H9 (cell line): Measurements from ENCODE around the gene PLXNA4. TPM values are rescaled to one million over a fixed set of nuclear protein-coding genes. Genes with fewer than 3 reads are reported as not detected.

ENCODE experiments used
- DNase-seq: peaks from one replicate; pipeline ENCODE4 v3.0.0-alpha.2; 2017
- H2AFZ ChIP-seq: one replicate; pipeline ENCODE4 v1.6.1; 2013; ENCODE audit warnings: mild to moderate bottlenecking, low read length, control low read depth, moderate library complexity
- H2AK5ac ChIP-seq: 2 replicates; pipeline ENCODE4 v1.6.1; 2013; ENCODE audit warnings: low read length, control low read depth, mixed read lengths; ENCODE audit not compliant: insufficient read length
- H2BK120ac ChIP-seq: one replicate; pipeline ENCODE4 v1.6.1; 2013; ENCODE audit warnings: low read depth, mild to moderate bottlenecking, low read length, control low read depth, inconsistent platforms; ENCODE audit not compliant: poor library complexity, severe bottlenecking
- H2BK12ac ChIP-seq: 2 replicates; pipeline ENCODE4 v1.6.1; 2013; ENCODE audit warnings: low read length, control low read depth, mixed read lengths, low read depth; ENCODE audit not compliant: insufficient read length
- H2BK15ac ChIP-seq: 2 replicates; pipeline ENCODE4 v1.6.1; 2013; ENCODE audit warnings: low read depth, low read length, control low read depth
- H2BK20ac ChIP-seq: one replicate; pipeline ENCODE4 v1.6.1; 2013; ENCODE audit warnings: low read depth, mild to moderate bottlenecking, low read length, control low read depth, inconsistent platforms; ENCODE audit not compliant: poor library complexity, severe bottlenecking
- H2BK5ac ChIP-seq: 2 replicates; pipeline ENCODE4 v1.6.1; 2013; ENCODE audit warnings: low read length, control low read depth, mixed read lengths; ENCODE audit not compliant: insufficient read length
- H3K14ac ChIP-seq: 2 replicates; pipeline ENCODE4 v1.6.1; 2013; ENCODE audit warnings: low read length, control low read depth; ENCODE audit not compliant: insufficient read depth
- H3K18ac ChIP-seq: 2 replicates; pipeline ENCODE4 v1.6.1; 2013; ENCODE audit warnings: low read depth, mild to moderate bottlenecking, mixed read lengths, low read length, control low read depth; ENCODE audit not compliant: insufficient read length
- H3K23ac ChIP-seq: 2 replicates; pipeline ENCODE4 v1.6.1; 2013; ENCODE audit warnings: low read length, control low read depth, mixed read lengths, low read depth; ENCODE audit not compliant: insufficient read length
- H3K23me2 ChIP-seq: 2 replicates; pipeline ENCODE4 v1.6.1; 2013; ENCODE audit warnings: low read depth, mild to moderate bottlenecking, mixed read lengths, low read length, control low read depth; ENCODE audit not compliant: insufficient read length, poor library complexity, severe bottlenecking
- H3K27ac ChIP-seq: 2 replicates; pipeline ENCODE4 v1.5.1; 2013; ENCODE audit warnings: low read length, control low read depth, mixed read lengths, low read depth; ENCODE audit not compliant: insufficient read length
- H3K27me3 ChIP-seq: 2 replicates; pipeline ENCODE4 v1.6.1; 2013; ENCODE audit warnings: low read length, control low read depth, inconsistent platforms; ENCODE audit not compliant: insufficient read depth
- H3K4ac ChIP-seq: 2 replicates; pipeline ENCODE4 v1.6.1; 2013; ENCODE audit warnings: low read depth, mild to moderate bottlenecking, control low read depth, inconsistent platforms, low read length, moderate library complexity
- H3K4me1 ChIP-seq: 2 replicates; pipeline ENCODE4 v1.6.1; 2013; ENCODE audit warnings: low read length, control low read depth, inconsistent platforms; ENCODE audit not compliant: insufficient read depth
- H3K4me2 ChIP-seq: 2 replicates; pipeline ENCODE4 v1.6.1; 2013; ENCODE audit warnings: low read length, control low read depth, mixed read lengths; ENCODE audit not compliant: insufficient read length, insufficient read depth
- H3K56ac ChIP-seq: 2 replicates; pipeline ENCODE4 v1.6.1; 2013; ENCODE audit warnings: low read depth, mild to moderate bottlenecking, mixed read lengths, low read length, control low read depth; ENCODE audit not compliant: insufficient read length
- H3K79me1 ChIP-seq: 2 replicates; pipeline ENCODE4 v1.6.1; 2013; ENCODE audit warnings: low read depth, mild to moderate bottlenecking, moderate library complexity, low read length, control low read depth, inconsistent platforms; ENCODE audit not compliant: insufficient read depth, poor library complexity, severe bottlenecking
- H3K79me2 ChIP-seq: 2 replicates; pipeline ENCODE4 v1.6.1; 2013; ENCODE audit warnings: low read length, control low read depth, inconsistent platforms; ENCODE audit not compliant: insufficient read depth
- H3K9ac ChIP-seq: 2 replicates; pipeline ENCODE4 v1.6.1; 2013; ENCODE audit warnings: low read length, control low read depth, mixed read lengths; ENCODE audit not compliant: insufficient read length; ENCODE audit errors: extremely low read depth
- H3K9me3 ChIP-seq: one replicate; pipeline ENCODE4 v1.6.1; 2013; ENCODE audit warnings: low read depth, low read length, inconsistent platforms; ENCODE audit not compliant: control insufficient read depth
- H3T11ph ChIP-seq: one replicate; pipeline ENCODE4 v1.6.1; 2013; ENCODE audit warnings: mild to moderate bottlenecking, low read length, control low read depth, inconsistent platforms
- H4K20me1 ChIP-seq: one replicate; pipeline ENCODE4 v1.6.1; 2013; ENCODE audit not compliant: control insufficient read depth, insufficient read length, insufficient read depth
- H4K5ac ChIP-seq: 2 replicates; pipeline ENCODE4 v1.6.1; 2013; ENCODE audit warnings: low read depth, mild to moderate bottlenecking, mixed read lengths, low read length, control low read depth; ENCODE audit not compliant: insufficient read length
- H4K8ac ChIP-seq: replicated peaks from 2 replicates; pipeline ENCODE4 v1.6.1; 2013; ENCODE audit warnings: low read length, control low read depth, mixed read lengths, low read depth; ENCODE audit not compliant: insufficient read length
- H4K91ac ChIP-seq: 2 replicates; pipeline ENCODE4 v1.6.1; 2013; ENCODE audit warnings: low read depth, mild to moderate bottlenecking, moderate library complexity, mixed read lengths, low read length, control low read depth; ENCODE audit not compliant: insufficient read length
- H3K27ac Mint-ChIP-seq, 3 experiments: 2 replicates in 2 of 3; 3 replicates in 1 of 3; pipeline ENCODE4 v1.8.0; 2020 to 2021; ENCODE audit warnings: mixed read lengths in 3 of 3, mild to moderate bottlenecking in 1 of 3, moderate library complexity in 1 of 3
- H3K27me3 Mint-ChIP-seq: 2 replicates; pipeline ENCODE4 v1.8.0; 2021; ENCODE audit warnings: low read depth, mild to moderate bottlenecking, moderate library complexity, mixed read lengths
- H3K36me3 Mint-ChIP-seq, 3 experiments: 2 replicates in 2 of 3; 3 replicates in 1 of 3; pipeline ENCODE4 v1.8.0; 2020 to 2021; ENCODE audit warnings: low read depth in 3 of 3, mixed read lengths in 3 of 3; ENCODE audit not compliant: insufficient read depth in 1 of 3
- H3K4me1 Mint-ChIP-seq, 2 experiments: 2 replicates each; pipeline ENCODE4 v1.8.0; 2020; ENCODE audit warnings: mixed read lengths in 2 of 2
- H3K4me3 Mint-ChIP-seq, 2 experiments: 2 replicates in 1 of 2; 3 replicates in 1 of 2; pipeline ENCODE4 v1.8.0; 2020 to 2021; ENCODE audit warnings: mild to moderate bottlenecking in 2 of 2, mixed read lengths in 2 of 2, moderate library complexity in 1 of 2
- H3K9me3 Mint-ChIP-seq, 2 experiments: 2 replicates in 1 of 2; 3 replicates in 1 of 2; pipeline ENCODE4 v1.8.0; 2020; ENCODE audit warnings: mild to moderate bottlenecking in 2 of 2, mixed read lengths in 2 of 2, moderate library complexity in 1 of 2
- CTCF ChIP-seq: fragments of 200-600 bp; sonication (generic); conservative IDR thresholded peaks from 3 replicates; pipeline ENCODE4 v1.8.0; 2021; ENCODE audit warnings: antibody characterized with exemption, mild to moderate bottlenecking
- WGBS: extraction: QIAGEN DNeasy Blood & Tissue Kit; methylation state at CpG from one replicate; pipeline ENCODE4 v1.1.7; 2013; ENCODE audit warnings: missing lambda C conversion rate, low lambda C conversion rate, mixed read lengths; ENCODE audit not compliant: insufficient read length; ENCODE audit errors: extremely low coverage; 5-methylcytosine and 5-hydroxymethylcytosine counted together
- total RNA-seq: library from RNA; stranded (reverse); gene quantifications from 2 replicates; pipeline ENCODE4 v1.2.1, GENCODE V29; 2021

Gene PLXNA4
- total RNA-seq, 1 experiment from 2014 or later: 0.35 TPM

DNA sequence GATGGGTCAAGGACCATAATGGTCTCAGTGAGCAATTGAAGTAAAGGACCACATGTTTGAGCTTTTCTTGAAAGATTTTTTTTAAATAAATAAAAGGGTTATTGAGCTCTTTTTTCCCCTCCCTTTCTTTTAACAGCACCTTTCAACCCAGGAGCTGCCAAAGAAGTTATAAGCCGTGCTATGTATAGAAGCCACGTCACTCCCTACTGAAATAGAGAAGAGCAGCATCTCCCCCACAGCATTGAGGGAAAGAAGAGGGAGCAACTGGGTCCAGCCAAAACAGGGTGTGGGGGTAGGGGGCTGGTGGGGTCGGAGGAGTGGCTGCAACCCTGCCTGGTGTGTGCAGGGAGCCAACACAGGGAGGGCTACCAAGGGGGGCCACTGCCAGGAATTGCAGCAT lies 227.2 kb downstream of the PLXNA4 start:
- Histone ChIP-seq H2BK5ac (no peak overlapping the region), H3K56ac (no peak overlapping the region), H4K20me1 (no peaks in the 10 kb centered on the region), H4K5ac (no peak overlapping the region), H3K27me3 (no peaks in the 10 kb centered on the region), H2BK20ac (no peak overlapping the region), H2BK15ac (no peak overlapping the region), H3K4me1 (no peaks in the 10 kb centered on the region; the same call in 1 of the 2 replicates), H3K9me3 (no peaks in the 10 kb centered on the region), H3K18ac (no peak overlapping the region), H3K23ac (no peak overlapping the region), H3K23me2 (no peaks in the 10 kb centered on the region), H3K4me2 (no peak overlapping the region), H3K14ac (no peak overlapping the region), H2AK5ac (no peak overlapping the region), H3K79me1 (no peaks in the 10 kb centered on the region), H3K4ac (no peak overlapping the region), H2AFZ (no peak overlapping the region), H3K79me2 (no peaks in the 10 kb centered on the region), H2BK12ac (no peak overlapping the region), H2BK120ac (no peak overlapping the region), H3K27ac (no peak overlapping the region), H4K8ac (no peak overlapping the region), H3K9ac (no peak overlapping the region), H4K91ac (no peak overlapping the region), H3T11ph (no peak overlapping the region)
- H3K27ac Mint-ChIP-seq: no peak overlapping the region
- H3K4me3 Mint-ChIP-seq: no peak overlapping the region
- no peak for DNase-seq
- H3K4me1 Mint-ChIP-seq: peaks cover 20 to 23% of the 10 kb centered on the region in 2 experiments
- no peaks in the 10 kb centered on the region for H3K36me3 Mint-ChIP-seq
- no CpG with 5 or more reads among the region's 3 CpGs for WGBS
- peaks cover 17% of the 10 kb centered on the region for H3K27me3 Mint-ChIP-seq
- H3K9me3 Mint-ChIP-seq: peaks cover 0 to 3% of the 10 kb centered on the region in 2 experiments; a peak in 1 of 5 replicates
- TF ChIP-seq CTCF: no peak
